GM10266 (cell line): ENCODE measurements around the gene OSBPL7.

Source experiments
- DNase-seq: peaks from one replicate; pipeline ENCODE4 v3.0.0; 2012; ENCODE audit errors: extremely low spot score
- TF ChIP-seq, protein P1 (sequence below): IDR thresholded peaks from 2 replicates; pipeline ENCODE4 v1.5.1; 2012; ENCODE audit warnings: mild to moderate bottlenecking, low read depth; ENCODE audit not compliant: control insufficient read depth, insufficient read depth; ENCODE audit errors: missing control alignments

OSBPL7 gene

DNA sequence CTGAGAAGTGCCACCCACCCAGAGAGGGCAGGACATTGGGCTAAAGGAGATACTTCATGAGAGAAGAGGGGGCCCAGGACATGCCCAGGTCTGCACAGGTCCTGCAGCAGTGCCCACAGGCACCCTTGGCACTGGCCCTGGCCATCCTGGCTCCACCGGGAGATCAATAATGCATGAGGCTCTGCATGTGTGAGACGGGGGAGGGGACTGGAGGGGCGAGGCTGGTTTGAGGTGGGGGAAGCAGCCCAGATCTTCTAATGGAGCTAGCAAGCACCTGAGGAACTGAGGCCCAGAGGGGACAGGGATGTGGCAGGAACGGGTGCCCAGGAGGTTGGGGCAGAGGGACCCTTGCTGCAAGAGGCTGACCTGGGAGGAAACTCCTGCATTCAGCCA lies 567 bp downstream of the OSBPL7 start:
- TF ChIP-seq, protein P1, sequence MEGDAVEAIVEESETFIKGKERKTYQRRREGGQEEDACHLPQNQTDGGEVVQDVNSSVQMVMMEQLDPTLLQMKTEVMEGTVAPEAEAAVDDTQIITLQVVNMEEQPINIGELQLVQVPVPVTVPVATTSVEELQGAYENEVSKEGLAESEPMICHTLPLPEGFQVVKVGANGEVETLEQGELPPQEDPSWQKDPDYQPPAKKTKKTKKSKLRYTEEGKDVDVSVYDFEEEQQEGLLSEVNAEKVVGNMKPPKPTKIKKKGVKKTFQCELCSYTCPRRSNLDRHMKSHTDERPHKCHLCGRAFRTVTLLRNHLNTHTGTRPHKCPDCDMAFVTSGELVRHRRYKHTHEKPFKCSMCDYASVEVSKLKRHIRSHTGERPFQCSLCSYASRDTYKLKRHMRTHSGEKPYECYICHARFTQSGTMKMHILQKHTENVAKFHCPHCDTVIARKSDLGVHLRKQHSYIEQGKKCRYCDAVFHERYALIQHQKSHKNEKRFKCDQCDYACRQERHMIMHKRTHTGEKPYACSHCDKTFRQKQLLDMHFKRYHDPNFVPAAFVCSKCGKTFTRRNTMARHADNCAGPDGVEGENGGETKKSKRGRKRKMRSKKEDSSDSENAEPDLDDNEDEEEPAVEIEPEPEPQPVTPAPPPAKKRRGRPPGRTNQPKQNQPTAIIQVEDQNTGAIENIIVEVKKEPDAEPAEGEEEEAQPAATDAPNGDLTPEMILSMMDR = no peak
- no peak for DNase-seq

DNA sequence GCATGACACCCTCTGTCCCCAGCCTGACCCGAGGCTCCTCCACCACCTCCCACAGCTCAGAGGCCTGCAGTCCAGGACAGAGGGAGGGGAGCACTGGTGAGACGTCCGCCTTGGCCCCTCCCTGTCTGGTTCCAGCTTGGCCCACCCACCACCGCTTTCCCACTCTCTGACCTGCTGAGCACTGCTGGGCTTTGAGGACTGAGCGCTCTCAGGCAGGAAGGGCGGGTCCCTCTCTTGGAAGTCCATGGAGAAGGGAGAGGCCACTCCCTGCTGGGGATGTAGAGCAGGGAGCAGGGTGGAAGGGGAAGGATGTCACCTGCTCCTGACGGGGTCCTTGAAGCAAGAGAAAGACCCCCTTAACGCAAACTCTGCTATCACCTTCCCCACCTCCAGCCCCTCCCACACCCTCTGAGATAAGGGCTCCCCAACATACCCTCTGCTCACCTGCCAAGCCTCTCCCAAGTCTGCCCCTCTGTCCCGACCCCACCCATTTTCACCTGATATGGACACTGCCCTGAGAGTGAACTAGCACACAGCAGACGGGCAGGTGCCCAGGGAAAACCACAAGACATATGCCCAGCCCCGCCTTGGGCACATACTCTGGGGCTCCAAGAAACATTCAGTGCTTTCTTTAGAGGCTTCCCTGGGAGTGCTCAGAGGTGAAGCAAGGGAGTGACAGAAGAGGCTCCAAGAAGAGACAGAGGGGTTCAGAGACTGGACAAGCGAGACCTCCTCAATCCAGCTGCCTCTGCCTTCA lies 1.4 kb downstream of the OSBPL7 start:
- DNase-seq = no peak
- TF ChIP-seq, protein P1 = no peak

DNA sequence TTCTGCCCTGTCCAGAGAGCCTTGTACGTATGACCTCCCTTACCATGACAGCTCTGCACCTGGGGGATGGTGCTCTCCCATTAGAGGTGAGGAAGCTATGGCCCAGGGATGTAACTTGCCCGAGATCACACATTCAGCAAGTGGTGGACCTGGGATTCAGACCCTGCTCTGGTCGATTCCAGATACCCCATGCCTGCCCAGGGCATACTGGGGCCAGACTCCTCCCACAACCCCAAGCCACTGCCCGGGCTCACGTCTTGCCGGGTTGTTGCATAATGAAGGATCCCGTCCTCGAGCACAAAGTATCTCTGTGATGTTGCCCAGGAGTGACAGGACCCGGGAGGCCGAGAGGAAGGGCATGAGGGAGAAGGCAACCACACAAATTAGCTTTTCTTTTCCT lies 2.1 kb downstream of the OSBPL7 start:
- no peak for DNase-seq
- TF ChIP-seq, protein P1 = no peak

DNA sequence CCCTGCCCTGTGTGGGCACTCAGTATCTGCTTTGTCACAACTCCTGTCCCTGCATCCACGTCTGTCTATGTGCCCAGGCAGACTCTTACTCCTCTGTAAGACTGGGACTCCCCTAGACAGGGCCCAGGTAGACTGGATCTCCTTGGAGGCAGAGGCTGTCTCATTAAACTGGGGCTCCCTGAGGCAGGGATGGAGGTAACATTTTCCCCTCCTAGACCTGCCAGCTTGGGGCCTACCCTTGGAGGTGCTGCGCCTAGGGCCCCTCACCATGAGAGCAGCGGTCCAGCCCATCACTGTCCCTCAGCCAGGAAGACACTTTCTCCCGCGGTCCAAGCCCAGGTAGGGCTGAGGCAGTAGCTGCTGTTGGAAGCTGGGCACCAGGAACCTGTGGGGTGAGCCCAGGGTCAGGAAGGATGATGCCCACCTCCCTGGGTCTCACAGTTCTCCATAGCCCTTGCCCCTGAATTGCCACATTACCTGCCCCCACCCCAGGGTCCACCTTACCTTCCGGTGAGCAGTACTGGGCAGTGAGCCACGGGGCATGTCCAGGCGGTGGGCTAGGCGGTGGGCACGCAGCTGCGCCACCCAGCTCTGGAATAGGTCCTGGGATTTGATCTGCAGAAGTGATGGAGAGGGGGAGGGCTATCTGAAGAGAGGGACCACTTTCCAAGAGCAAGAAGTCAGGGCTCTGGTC lies 3.4 kb downstream of the OSBPL7 start:
- DNase-seq = no peak
- TF ChIP-seq, protein P1 = no peak

DNA sequence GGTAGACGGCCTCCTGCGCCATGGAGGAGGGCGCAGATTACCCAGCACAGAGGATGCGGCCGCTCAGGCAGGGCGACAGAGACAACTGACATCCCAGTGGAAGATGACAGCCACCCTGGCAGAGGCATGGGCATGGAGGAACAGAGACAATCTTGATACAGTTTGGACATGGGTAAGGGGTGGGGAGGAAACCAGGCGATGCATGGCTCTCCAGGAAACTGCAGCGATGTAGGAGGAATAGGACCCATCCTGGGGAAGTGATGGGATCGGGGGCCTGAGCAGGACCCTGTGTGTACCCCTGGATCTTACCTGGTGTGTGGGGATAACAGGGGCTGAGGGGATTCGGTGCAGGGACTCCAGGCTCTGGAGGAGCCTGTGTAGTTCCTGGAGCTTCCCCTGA lies 4.6 kb downstream of the OSBPL7 start:
- no peak for DNase-seq
- TF ChIP-seq, protein P1 = no peak

DNA sequence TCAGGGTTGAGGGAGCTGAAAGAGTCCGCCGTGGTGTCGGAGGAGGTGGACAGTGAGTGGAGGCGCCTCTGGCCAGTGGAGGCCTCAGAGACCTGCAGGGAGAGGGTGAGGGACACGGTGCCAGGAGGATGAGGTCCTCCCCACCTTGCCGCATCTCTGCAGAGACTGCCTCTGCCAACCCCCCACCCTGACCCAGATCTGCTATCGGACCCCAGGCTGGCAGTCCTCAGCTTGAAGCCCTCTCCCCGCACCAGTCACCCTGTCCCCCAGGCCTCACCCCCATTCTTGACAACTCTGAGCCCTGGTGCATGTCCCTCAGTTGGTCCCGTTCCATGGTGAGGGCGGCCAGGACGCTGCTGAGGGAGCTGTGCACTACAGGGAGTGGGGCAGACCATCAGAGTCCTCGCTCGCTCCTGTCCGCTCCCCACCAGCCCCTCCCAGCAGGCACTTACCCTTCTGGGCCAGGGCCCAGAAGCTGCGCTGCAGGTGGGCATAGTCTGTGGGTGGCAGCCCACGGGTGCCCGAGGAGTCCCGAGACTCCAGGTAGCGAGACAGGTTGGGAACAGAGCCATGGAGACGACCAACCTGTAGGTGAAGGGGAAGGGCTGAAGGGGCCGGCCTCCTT lies 5.4 kb downstream of the OSBPL7 start:
- TF ChIP-seq, protein P1 = no peak
- DNase-seq = no peak
